Activated CD4-positive, alpha-beta memory T cell treated with anti-CD3 and anti-CD28 coated beads, Interleukin-2, amount 10 ng/mL, durations not matched to agents 7 days and 5 days (primary cell): Measurements from ENCODE around the gene RAB37. TPM values are rescaled to one million over a fixed set of nuclear protein-coding genes. Genes with fewer than 3 reads are reported as not detected.
A peak's percentile ranks its signal among the peaks of the same experiment; 100 is the strongest.

Experiments
- CTCF ChIA-PET: fragments of 350-600 bp; sonication (Branson Sonifier 250); formaldehyde crosslinking; loops from one replicate; lab custom pipeline; 2021; ENCODE audit warnings: antibody characterized with exemption, inconsistent platforms; lab: Charles Lee
- POLR2A ChIA-PET: fragments of 350-600 bp; sonication (Branson Sonifier 250); formaldehyde crosslinking; loops from one replicate; lab custom pipeline; 2021; ENCODE audit warnings: antibody characterized with exemption; lab: Charles Lee
- DNase-seq: peaks from one replicate; pipeline ENCODE4 v3.0.0-alpha.2; 2020
- H3K27ac Mint-ChIP-seq: one replicate; pipeline ENCODE4 v1.8.0; 2021; ENCODE audit warnings: mild to moderate bottlenecking, mixed read lengths
- H3K27me3 Mint-ChIP-seq: one replicate; pipeline ENCODE4 v1.8.0; 2021; ENCODE audit warnings: mixed read lengths
- H3K36me3 Mint-ChIP-seq: one replicate; pipeline ENCODE4 v1.8.0; 2021; ENCODE audit warnings: low read depth, mixed read lengths
- H3K4me1 Mint-ChIP-seq: one replicate; pipeline ENCODE4 v1.8.0; 2021; ENCODE audit warnings: mixed read lengths
- H3K4me3 Mint-ChIP-seq: one replicate; pipeline ENCODE4 v1.8.0; 2021; ENCODE audit warnings: mild to moderate bottlenecking, mixed read lengths
- H3K9me3 Mint-ChIP-seq: one replicate; pipeline ENCODE4 v1.8.0; 2021; ENCODE audit warnings: mixed read lengths
- total RNA-seq, 2 experiments: library from RNA; stranded (reverse); gene quantifications; one replicate each; pipeline ENCODE4 v1.2.3, GENCODE V29; 2021

Gene RAB37
- total RNA-seq, 2 experiments from 2014 or later = 56.1 to 58.5 TPM

GRCh38 chr17:74748529-74749278 lies 11.6 kb downstream of the RAB37 start, which contains the start of gene NHERF1:
Gene NHERF1 (plus strand): TSS chr17:74748628. CDS start chr17:74748847, 219 bp downstream.
- ChIA-PET POLR2A (interaction anchor here (1.2 to 9.2 kb wide), 11 partner anchors 12 to 523 kb away, joined by 3 to 98 read pairs (median 15); partner anchors contain the start of genes FDXR, MIF4GD, NAT9 and RAB37), CTCF (interaction anchor here (0.6 to 12.5 kb wide), 12 partner anchors 11 to 114 kb away, joined by 3 to 93 read pairs (median 19); partner anchors contain the start of gene RAB37)
- peaks cover 55% of the 10 kb centered on the region for H3K36me3 Mint-ChIP-seq
- H3K4me1 Mint-ChIP-seq = peaks cover 61% of the 10 kb centered on the region
- no peaks in the 10 kb centered on the region for H3K9me3 Mint-ChIP-seq
- peak; percentile 96 for DNase-seq
- H3K27me3 Mint-ChIP-seq = no peaks in the 10 kb centered on the region
- peak within 1 kb of the TSS; percentile 85 for H3K27ac Mint-ChIP-seq
- H3K4me3 Mint-ChIP-seq = peak within 1 kb of the TSS; percentile 94

DNA sequence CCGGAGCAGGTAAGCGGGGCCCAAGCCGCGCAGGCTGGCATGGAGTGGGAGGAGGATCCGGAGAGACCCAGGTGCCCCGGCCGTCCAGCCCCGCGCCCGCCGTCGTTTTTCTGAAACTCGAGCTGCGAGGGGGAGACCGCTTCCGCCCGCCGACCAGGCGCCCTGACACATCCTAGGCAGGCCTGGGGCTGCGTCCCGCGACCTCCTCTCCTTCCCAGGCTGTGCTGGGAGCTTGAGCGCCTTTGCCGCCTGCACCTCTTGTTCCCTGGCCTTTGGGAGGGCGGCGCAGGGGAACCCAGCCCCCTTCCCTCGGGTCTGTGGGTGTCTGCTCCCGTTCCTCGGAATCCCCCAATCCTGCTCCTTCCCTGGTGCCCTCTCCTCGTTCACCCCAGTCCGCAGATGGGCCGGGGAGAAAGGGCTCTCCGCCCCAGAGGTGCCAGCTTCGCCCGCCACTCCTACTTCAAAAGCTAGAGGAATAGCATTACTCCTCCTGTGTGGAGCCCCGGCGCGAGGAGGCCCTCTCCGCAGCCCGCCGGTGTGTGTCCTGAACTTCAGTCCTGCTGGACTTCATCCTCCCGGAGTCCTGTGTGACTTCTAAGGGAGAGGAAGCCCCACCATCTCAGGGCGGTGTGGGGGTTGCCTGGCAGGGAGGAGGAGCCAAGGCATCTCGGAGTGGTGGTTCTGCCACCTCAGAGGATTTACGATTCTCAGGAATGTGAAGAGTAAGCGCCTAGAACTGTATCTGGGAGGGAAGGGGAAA lies 12.4 kb downstream of the RAB37 start:
- peak; percentile 71 for DNase-seq
- peak overlapping the region; percentile 85 for H3K27ac Mint-ChIP-seq
- H3K4me1 Mint-ChIP-seq = peaks cover 61% of the 10 kb centered on the region
- H3K27me3 Mint-ChIP-seq = no peaks in the 10 kb centered on the region
- ChIA-PET POLR2A (interaction anchor here (1.1 to 9.2 kb wide), 13 partner anchors 8 to 522 kb away, joined by 3 to 98 read pairs (median 15); partner anchors contain the start of genes FDXR, MIF4GD, NAT9 and RAB37), CTCF (interaction anchor here (0.6 to 12.5 kb wide), 8 partner anchors 10 to 113 kb away, joined by 3 to 93 read pairs (median 15); partner anchors contain the start of gene RAB37)
- H3K4me3 Mint-ChIP-seq = peak overlapping the region; percentile 94
- no peaks in the 10 kb centered on the region for H3K9me3 Mint-ChIP-seq
- peaks cover 51% of the 10 kb centered on the region for H3K36me3 Mint-ChIP-seq

- Mint-ChIP-seq H3K27ac (peak overlapping the region; percentile 85), H3K27me3 (no peaks in the 10 kb centered on the region), H3K9me3 (no peaks in the 10 kb centered on the region), H3K4me1 (peaks cover 61% of the 10 kb centered on the region), H3K36me3 (peaks cover 54% of the 10 kb centered on the region), H3K4me3 (peak overlapping the region; percentile 94)
- DNase-seq = no peak
- ChIA-PET POLR2A (interaction anchor here (1.1 to 9.2 kb wide), 14 partner anchors 8 to 521 kb away, joined by 3 to 98 read pairs (median 14); partner anchors contain the start of genes FDXR, MIF4GD, NAT9 and RAB37), CTCF (interaction anchor here (1.5 to 12.5 kb wide), 8 partner anchors 8 to 112 kb away, joined by 5 to 93 read pairs (median 16); partner anchors contain the start of gene RAB37)
Measured at GRCh38 chr17:74750039-74750326, 12.9 kb downstream of the RAB37 start.

DNA sequence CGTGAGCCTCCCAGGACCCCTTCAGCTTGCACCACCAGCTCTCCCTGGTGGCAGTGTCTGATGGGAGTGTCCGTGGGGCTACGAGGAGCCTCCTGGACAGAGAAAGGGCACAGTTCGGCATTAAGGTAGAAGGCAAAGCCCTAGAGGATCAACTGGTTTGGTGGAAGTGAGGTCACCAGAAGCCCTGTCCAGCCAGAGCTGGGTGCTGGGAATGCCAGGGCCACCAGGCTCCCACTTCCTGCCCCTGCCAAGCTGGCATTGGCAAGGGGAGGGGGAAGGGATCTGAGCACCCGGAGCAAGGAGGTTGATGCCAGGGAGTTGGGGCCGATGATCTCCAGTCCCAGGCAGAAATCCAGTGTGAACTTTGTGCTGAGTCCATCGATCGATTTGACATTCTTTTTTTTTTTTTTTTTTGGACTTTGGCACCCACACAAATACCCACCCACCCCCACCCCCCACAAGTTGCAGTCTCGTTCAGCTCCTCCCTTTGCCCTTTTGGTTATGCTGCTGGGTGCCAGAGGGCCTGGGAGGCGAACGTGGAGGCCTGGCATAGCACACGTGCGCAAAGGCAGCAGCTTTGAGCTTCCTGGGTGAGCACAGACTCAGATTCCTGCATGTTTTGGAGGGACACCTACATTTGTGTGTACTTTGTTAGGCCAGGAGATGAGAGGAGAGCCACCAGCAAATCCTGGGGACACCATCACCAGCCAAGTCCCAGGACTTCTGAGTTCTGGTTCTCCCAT lies 13.4 kb downstream of the RAB37 start:
- Mint-ChIP-seq H3K9me3 (no peaks in the 10 kb centered on the region), H3K27me3 (no peaks in the 10 kb centered on the region), H3K4me3 (peak overlapping the region; percentile 94), H3K27ac (peak overlapping the region; percentile 90), H3K36me3 (peaks cover 59% of the 10 kb centered on the region), H3K4me1 (peaks cover 66% of the 10 kb centered on the region)
- DNase-seq = no peak
- POLR2A ChIA-PET = interaction anchor here (1.1 to 9.2 kb wide), 12 partner anchors 9 to 521 kb away, joined by 5 to 98 read pairs (median 15); partner anchors contain the start of genes FDXR, MIF4GD, NAT9 and RAB37
- CTCF ChIA-PET = interaction anchor here (1.4 to 12.5 kb wide), 9 partner anchors 8 to 93 kb away, joined by 7 to 93 read pairs (median 12); partner anchors contain the start of gene RAB37

DNA sequence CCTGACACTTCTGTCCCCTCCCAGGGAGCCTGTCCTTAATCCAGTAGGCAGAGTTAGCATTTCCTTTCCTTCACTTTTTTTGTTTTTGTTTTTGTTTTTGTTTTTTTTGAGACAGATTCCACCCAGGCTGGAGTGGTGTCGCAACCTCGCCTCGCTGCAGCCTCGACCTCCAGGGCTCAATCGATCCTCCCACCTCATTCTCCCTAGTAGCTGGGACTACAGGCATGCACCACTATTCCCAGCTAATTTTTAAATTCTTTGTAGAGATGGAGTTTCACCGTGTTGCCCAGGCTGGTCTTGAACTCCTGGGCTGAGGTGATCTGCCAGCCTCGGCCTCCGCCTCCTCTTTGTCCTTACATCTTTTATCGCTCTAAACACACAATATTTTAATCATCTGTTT lies 15.4 kb downstream of the RAB37 start:
- Mint-ChIP-seq H3K27ac (peak overlapping the region; percentile 90), H3K4me1 (peaks cover 64% of the 10 kb centered on the region), H3K27me3 (no peaks in the 10 kb centered on the region), H3K4me3 (peak overlapping the region; percentile 94), H3K36me3 (peaks cover 71% of the 10 kb centered on the region), H3K9me3 (no peaks in the 10 kb centered on the region)
- ChIA-PET POLR2A (interaction anchor here (1.4 to 9.2 kb wide), 6 partner anchors 8 to 121 kb away, joined by 3 to 98 read pairs (median 10); partner anchors contain the start of genes FDXR, NAT9 and RAB37), CTCF (interaction anchor here (1.3 to 12.5 kb wide), 4 partner anchors 15 to 95 kb away, joined by 4 to 93 read pairs (median 16); partner anchors contain the start of gene RAB37)
- DNase-seq = no peak

DNA sequence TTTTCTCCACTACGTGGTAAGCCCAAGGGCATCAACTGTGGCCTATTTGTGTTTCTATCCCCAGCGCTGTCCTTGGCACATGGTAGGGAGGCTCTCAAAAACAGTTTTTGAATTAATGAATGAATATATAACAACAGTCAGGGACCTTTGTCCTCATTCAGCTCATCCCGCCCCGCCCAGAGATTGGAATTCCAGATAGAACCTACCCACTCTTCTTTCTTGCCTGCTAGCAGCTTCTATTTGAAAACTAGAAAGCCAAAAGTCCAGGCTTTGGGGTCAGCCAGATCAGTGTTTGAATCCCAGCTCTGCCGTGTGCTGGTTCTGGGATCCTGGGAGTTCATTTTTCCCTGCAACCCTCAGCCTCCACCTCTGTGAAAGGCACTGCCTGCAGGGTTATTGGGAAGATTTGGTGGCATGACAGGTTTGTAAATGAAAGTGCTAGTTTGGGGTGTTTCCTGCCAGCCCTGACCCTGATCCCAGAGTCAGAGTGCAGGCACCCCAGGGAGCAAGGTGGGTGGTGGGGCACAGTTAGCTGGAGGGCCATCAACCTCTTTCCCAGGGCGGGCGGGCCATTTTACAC lies 15.9 kb downstream of the RAB37 start:
- Mint-ChIP-seq H3K36me3 (peaks cover 73% of the 10 kb centered on the region), H3K27me3 (no peaks in the 10 kb centered on the region), H3K27ac (peak overlapping the region; percentile 90), H3K4me1 (peaks cover 64% of the 10 kb centered on the region), H3K4me3 (peak overlapping the region; percentile 94), H3K9me3 (no peaks in the 10 kb centered on the region)
- DNase-seq = no peak
- POLR2A ChIA-PET = interaction anchor here (1.4 to 9.2 kb wide), 6 partner anchors 7 to 120 kb away, joined by 3 to 98 read pairs (median 6); partner anchors contain the start of genes FDXR and NAT9
- CTCF ChIA-PET = interaction anchor here (0.6 to 12.5 kb wide), 6 partner anchors 7 to 707 kb away, joined by 3 to 93 read pairs (median 6); partner anchors contain the start of gene RAB37

- H3K36me3 Mint-ChIP-seq = peaks cover 72% of the 10 kb centered on the region
- CTCF ChIA-PET = interaction anchor here (0.8 to 12.5 kb wide), 6 partner anchors 9 to 97 kb away, joined by 3 to 93 read pairs (median 9); partner anchors contain the start of gene RAB37
- DNase-seq = no peak
- H3K4me1 Mint-ChIP-seq = peaks cover 82% of the 10 kb centered on the region
- H3K27ac Mint-ChIP-seq = peak overlapping the region; percentile 42
- POLR2A ChIA-PET = interaction anchor here (1.0 to 3.6 kb wide), 4 partner anchors 10 to 22 kb away, joined by 4 to 16 read pairs (median 7); partner anchors contain the start of gene NAT9
- H3K9me3 Mint-ChIP-seq = no peaks in the 10 kb centered on the region
- H3K27me3 Mint-ChIP-seq = no peaks in the 10 kb centered on the region
- no peak overlapping the region for H3K4me3 Mint-ChIP-seq
Measured at GRCh38 chr17:74754832-74755231, 17.8 kb downstream of the RAB37 start.

DNA sequence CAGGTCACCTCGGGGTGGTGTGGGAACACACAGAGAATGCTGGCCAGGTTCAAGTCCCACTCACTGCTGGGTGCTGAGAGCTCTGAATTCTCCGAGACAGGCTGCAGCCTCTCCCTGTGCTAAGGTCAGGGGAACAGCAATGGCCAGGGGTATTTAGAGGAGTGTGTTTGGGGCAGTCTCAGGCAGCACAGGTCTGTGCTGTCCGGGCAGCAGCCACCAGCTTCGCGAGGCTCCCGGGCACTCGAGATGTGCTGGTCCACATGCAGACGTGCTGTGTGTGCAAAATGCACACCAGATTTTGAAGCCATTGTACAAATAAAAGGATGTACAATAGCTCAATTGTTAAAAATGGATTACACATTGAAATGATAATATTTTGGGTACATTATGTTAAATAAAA lies 18.5 kb downstream of the RAB37 start:
- DNase-seq = no peak
- Mint-ChIP-seq H3K9me3 (no peaks in the 10 kb centered on the region), H3K36me3 (peaks cover 65% of the 10 kb centered on the region), H3K4me1 (peaks cover 89% of the 10 kb centered on the region), H3K27me3 (no peaks in the 10 kb centered on the region), H3K4me3 (no peak overlapping the region), H3K27ac (no peak overlapping the region)
- ChIA-PET POLR2A (interaction anchor here (1.0 to 3.6 kb wide), 2 partner anchors 20 to 21 kb away, joined by 4 to 16 read pairs; partner anchors contain the start of gene NAT9), CTCF (interaction anchor here (0.7 to 12.5 kb wide), 5 partner anchors 10 to 98 kb away, joined by 3 to 93 read pairs (median 4); partner anchors contain the start of gene RAB37)

- no peak for DNase-seq
- CTCF ChIA-PET = interaction anchor here (0.6 to 12.5 kb wide), 8 partner anchors 11 to 100 kb away, joined by 3 to 93 read pairs (median 12); partner anchors contain the start of gene RAB37
- Mint-ChIP-seq H3K36me3 (peaks cover 56% of the 10 kb centered on the region), H3K4me1 (peaks cover 91% of the 10 kb centered on the region), H3K9me3 (no peaks in the 10 kb centered on the region), H3K27ac (peak overlapping the region; percentile 59), H3K4me3 (no peak overlapping the region), H3K27me3 (no peaks in the 10 kb centered on the region)
- POLR2A ChIA-PET = interaction anchor here (1.0 to 8.0 kb wide), 4 partner anchors 9 to 116 kb away, joined by 3 to 98 read pairs (median 32); partner anchors contain the start of genes FDXR, NAT9 and NHERF1
Measured at GRCh38 chr17:74756891-74757290, 19.8 kb downstream of the RAB37 start.

DNA sequence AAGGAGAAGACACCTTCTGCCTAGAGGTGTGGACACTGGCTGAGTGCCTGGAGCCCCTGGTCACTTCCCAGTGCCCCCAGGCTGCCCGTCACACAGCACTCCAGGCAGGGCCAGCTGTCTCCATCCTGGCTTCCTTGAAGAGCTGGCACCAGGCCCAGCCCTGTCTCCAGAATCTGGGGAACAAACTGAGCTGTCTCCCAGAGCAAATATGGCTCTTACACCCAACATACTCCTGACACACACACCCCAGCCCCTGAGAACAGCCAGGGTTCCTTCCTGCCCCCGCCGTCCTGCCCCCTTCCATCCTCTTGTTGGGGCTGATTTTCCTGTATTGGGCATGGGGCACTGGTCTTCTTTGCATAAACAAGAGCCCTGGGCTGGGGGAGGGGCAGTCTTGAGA lies 20.4 kb downstream of the RAB37 start:
- ChIA-PET CTCF (interaction anchor here (0.9 to 12.5 kb wide), 7 partner anchors 11 to 100 kb away, joined by 3 to 93 read pairs (median 28); partner anchors contain the start of genes NAT9 and RAB37), POLR2A (interaction anchor here (2.6 to 8.0 kb wide), 3 partner anchors 9 to 22 kb away, joined by 12 to 98 read pairs (median 60); partner anchors contain the start of genes NAT9 and NHERF1)
- Mint-ChIP-seq H3K27ac (peak overlapping the region; percentile 79), H3K36me3 (peaks cover 50% of the 10 kb centered on the region), H3K4me1 (peaks cover 86% of the 10 kb centered on the region), H3K4me3 (no peak overlapping the region), H3K27me3 (no peaks in the 10 kb centered on the region), H3K9me3 (no peaks in the 10 kb centered on the region)
- DNase-seq = no peak
